Kidney (tissue), 14 donors: ENCODE data around the gene MOB3B. TPM values are rescaled to one million over a fixed set of nuclear protein-coding genes. Genes with fewer than 3 reads are reported as not detected.

Experiments
- DNase-seq, 5 donors: peaks; one replicate each; pipeline ENCODE4 v3.0.0-alpha.2; 2013 to 2020
- FAIRE-seq: peaks from 2 replicates; lab custom pipeline; 2012; peaks lifted over from hg19 to GRCh38; lab: Jason Lieb, UNC
- H3K27ac ChIP-seq, 2 donors: one replicate each; pipeline ENCODE4 v1.7.0; 2013; ENCODE audit warnings: low read depth in 2 of 2, low read length in 2 of 2, inconsistent platforms in 1 of 2
- H3K27me3 ChIP-seq: one replicate; pipeline ENCODE4 v1.7.1; 2013; ENCODE audit warnings: low read length, inconsistent platforms; ENCODE audit not compliant: control insufficient read depth, insufficient read depth
- H3K36me3 ChIP-seq, 3 donors: one replicate each; pipeline versions ENCODE4 v1.7.0 to v1.7.1; 2013; ENCODE audit warnings: low read length in 3 of 3, control low read depth in 1 of 3, inconsistent platforms in 1 of 3; ENCODE audit not compliant: insufficient read depth in 3 of 3, control insufficient read depth in 2 of 3
- H3K4me1 ChIP-seq, 3 donors: one replicate each; pipeline versions ENCODE4 v1.7.0 to v1.7.1; 2013; ENCODE audit warnings: low read length in 3 of 3, inconsistent platforms in 1 of 3, low read depth in 1 of 3; ENCODE audit not compliant: control insufficient read depth in 2 of 3, insufficient read depth in 2 of 3
- H3K4me3 ChIP-seq, 3 donors: one replicate each; pipeline versions ENCODE4 v1.7.0 to v1.8.1; 2013; ENCODE audit warnings: low read length in 3 of 3, control low read depth in 1 of 3, inconsistent platforms in 1 of 3
- H3K9ac ChIP-seq, 3 donors: one replicate each; pipeline versions ENCODE4 v1.7.0 to v1.7.1; 2013; ENCODE audit warnings: low read length in 3 of 3, control low read depth in 1 of 3, inconsistent platforms in 1 of 3
- H3K9me3 ChIP-seq, 3 donors: one replicate each; pipeline versions ENCODE4 v1.7.0 to v1.7.1; 2013; ENCODE audit warnings: low read length in 3 of 3, control low read depth in 1 of 3, inconsistent platforms in 1 of 3; ENCODE audit not compliant: control insufficient read depth in 2 of 3, insufficient read depth in 1 of 3
- intact Hi-C: fragments of 100-400 bp; cut with DNase I; formaldehyde crosslinking; loops from one replicate; pipeline ENCODE4 v1.11.1; 2022
- polyA plus RNA-seq: library from polyadenylated mRNA; stranded (reverse); fragments of 350-450 nt; fragmentation: Illumina TruSeq; extraction: RNeasy Lipid Tissue Mini Kit (QIAGEN cat#74804); gene quantifications from one replicate; pipeline ENCODE4 v1.2.3, GENCODE V29; 2014; ENCODE audit warnings: low read depth, low replicate concordance; ENCODE audit not compliant: insufficient read depth
- total RNA-seq: library from RNA; stranded (reverse); fragmentation: NEBNext Ultra II Directional; extraction: Animal tissue kit (Norgen Biotek cat#: 25700); gene quantifications from one replicate; pipeline ENCODE4 v1.2.1, GENCODE V29; 2021
- TF ChIP-seq, protein P1 (sequence below): IDR thresholded peaks from 3 replicates; pipeline ENCODE4 v1.5.1; 2012; ENCODE audit warnings: mild to moderate bottlenecking, moderate library complexity, borderline replicate concordance; ENCODE audit not compliant: insufficient read depth; ENCODE audit errors: extremely low read depth
- donor health status: control.
- donor health status: control.
- donor health status: control.
- donor health status: control.
- donor health status: control.
- donor health status: DM: yes; HTN: yes; CAD: no.
- donor health status: Normal renal cell carcinoma (clear cell type).

Gene MOB3B
- total and polyA plus RNA-seq, 2 donors from 2014 or later: 5.9 to 22.5 TPM

- H3K27ac ChIP-seq: peak overlapping the region in 1 of 2 donors; percentile 61
- no peak overlapping the region for H3K9ac ChIP-seq
- no peak for DNase-seq
These were observed 187.9 kb downstream of the MOB3B start for GRCh38 chr9:27341545-27342294.

GRCh38 chr9:27340961-27341511 lies 188.6 kb downstream of the MOB3B start:
- Histone ChIP-seq H3K4me3 (no peak overlapping the region), H3K4me1 (peaks cover 7 to 28% (median 17%) of the 10 kb centered on the region in 3 donors), H3K9ac (no peak overlapping the region), H3K27ac (peak overlapping the region; percentile 10 to 61), H3K27me3 (no peaks in the 10 kb centered on the region), H3K36me3 (no peaks in the 10 kb centered on the region), H3K9me3 (no peaks in the 10 kb centered on the region)
- intact Hi-C loops: no loop called here
- DNase-seq: peak in 4 of 5 donors; percentile 83 to 94 (median 88)
- TF ChIP-seq, protein P1, sequence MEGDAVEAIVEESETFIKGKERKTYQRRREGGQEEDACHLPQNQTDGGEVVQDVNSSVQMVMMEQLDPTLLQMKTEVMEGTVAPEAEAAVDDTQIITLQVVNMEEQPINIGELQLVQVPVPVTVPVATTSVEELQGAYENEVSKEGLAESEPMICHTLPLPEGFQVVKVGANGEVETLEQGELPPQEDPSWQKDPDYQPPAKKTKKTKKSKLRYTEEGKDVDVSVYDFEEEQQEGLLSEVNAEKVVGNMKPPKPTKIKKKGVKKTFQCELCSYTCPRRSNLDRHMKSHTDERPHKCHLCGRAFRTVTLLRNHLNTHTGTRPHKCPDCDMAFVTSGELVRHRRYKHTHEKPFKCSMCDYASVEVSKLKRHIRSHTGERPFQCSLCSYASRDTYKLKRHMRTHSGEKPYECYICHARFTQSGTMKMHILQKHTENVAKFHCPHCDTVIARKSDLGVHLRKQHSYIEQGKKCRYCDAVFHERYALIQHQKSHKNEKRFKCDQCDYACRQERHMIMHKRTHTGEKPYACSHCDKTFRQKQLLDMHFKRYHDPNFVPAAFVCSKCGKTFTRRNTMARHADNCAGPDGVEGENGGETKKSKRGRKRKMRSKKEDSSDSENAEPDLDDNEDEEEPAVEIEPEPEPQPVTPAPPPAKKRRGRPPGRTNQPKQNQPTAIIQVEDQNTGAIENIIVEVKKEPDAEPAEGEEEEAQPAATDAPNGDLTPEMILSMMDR: no peak
- FAIRE-seq: no peak

More at GRCh38 chr9:27341545-27342294, 187.9 kb downstream of the MOB3B start:
- FAIRE-seq: no peak
- Histone ChIP-seq H3K9me3 (no peaks in the 10 kb centered on the region), H3K36me3 (no peaks in the 10 kb centered on the region), H3K4me3 (no peak overlapping the region), H3K4me1 (peaks cover 7 to 28% (median 17%) of the 10 kb centered on the region in 3 donors), H3K27me3 (no peaks in the 10 kb centered on the region)
- intact Hi-C loops: no loop called here
- TF ChIP-seq, protein P1: no peak

- H3K27me3 ChIP-seq: no peaks in the 10 kb centered on the region
- FAIRE-seq (no peak), DNase-seq (no peak)
- intact Hi-C loops: no loop called here
- no peak overlapping the region for H3K4me3 ChIP-seq
- H3K9ac ChIP-seq: no peak overlapping the region
- H3K9me3 ChIP-seq: no peaks in the 10 kb centered on the region
- TF ChIP-seq, protein P1: no peak
- H3K4me1 ChIP-seq: peaks cover 7 to 28% (median 17%) of the 10 kb centered on the region in 3 donors
- H3K27ac ChIP-seq: peak overlapping the region in 1 of 2 donors; percentile 10
- H3K36me3 ChIP-seq: no peaks in the 10 kb centered on the region
These were observed 189.3 kb downstream of the MOB3B start for GRCh38 chr9:27340285-27340674.
